IMR-90 (cell line): Measurements from ENCODE around the gene ZMYM4.

Experiments used
- BHLHE40 ChIP-seq: fragments of 150-350 bp; IDR thresholded peaks from 2 replicates; pipeline ENCODE4 v1.6.1; 2016; ENCODE audit warnings: mild to moderate bottlenecking, low read depth, low read length
- CEBPB ChIP-seq: IDR thresholded peaks from 2 replicates; pipeline ENCODE4 v1.6.1; 2012; ENCODE audit warnings: low read depth, low read length, improper control_type of control experiment
- CHD1 ChIP-seq: IDR thresholded peaks from 2 replicates; pipeline ENCODE4 v1.6.1; 2012; ENCODE audit warnings: low read depth, low read length, improper control_type of control experiment
- ELK1 ChIP-seq: fragments of 150-350 bp; IDR thresholded peaks from 2 replicates; pipeline ENCODE4 v1.6.1; 2016; ENCODE audit warnings: low read depth, mild to moderate bottlenecking, low read length, moderate library complexity, borderline replicate concordance
- MAFK ChIP-seq: IDR thresholded peaks from 2 replicates; pipeline ENCODE4 v1.6.1; 2012; ENCODE audit warnings: low read depth, low read length, improper control_type of control experiment
- MAZ ChIP-seq: IDR thresholded peaks from 2 replicates; pipeline ENCODE4 v1.6.1; 2012; ENCODE audit warnings: low read depth, mild to moderate bottlenecking, low read length, improper control_type of control experiment, moderate library complexity, borderline replicate concordance
- MXI1 ChIP-seq: IDR thresholded peaks from 2 replicates; pipeline ENCODE4 v1.6.1; 2012; ENCODE audit warnings: low read depth, mild to moderate bottlenecking, low read length, moderate library complexity, borderline replicate concordance
- NFE2L2 ChIP-seq: fragments of 150-350 bp; IDR thresholded peaks from 2 replicates; pipeline ENCODE4 v1.6.1; 2016; ENCODE audit warnings: low read depth, mild to moderate bottlenecking, low read length
- POLR2A ChIP-seq: IDR thresholded peaks from 2 replicates; pipeline ENCODE4 v1.6.1; 2012; ENCODE audit warnings: mild to moderate bottlenecking, low read depth, low read length
- RAD21 ChIP-seq: IDR thresholded peaks from 2 replicates; pipeline ENCODE4 v1.6.1; 2012; ENCODE audit warnings: low read length, improper control_type of control experiment
- RFX5 ChIP-seq: IDR thresholded peaks from 2 replicates; pipeline ENCODE4 v1.8.0; 2012; ENCODE audit warnings: low read depth, mild to moderate bottlenecking, low read length, moderate library complexity
- SMC3 ChIP-seq: fragments of 150-350 bp; IDR thresholded peaks from 2 replicates; pipeline ENCODE4 v1.6.1; 2016; ENCODE audit warnings: low read depth, mild to moderate bottlenecking, antibody characterized with exemption, low read length, moderate library complexity
- USF2 ChIP-seq: fragments of 150-350 bp; IDR thresholded peaks from 2 replicates; pipeline ENCODE4 v1.6.1; 2017; ENCODE audit warnings: mild to moderate bottlenecking, antibody characterized with exemption, low read length, low read depth
- TF ChIP-seq, protein P1 (sequence below): conservative IDR thresholded peaks from 2 replicates; pipeline ENCODE4 v1.5.1; 2012; ENCODE audit warnings: mild to moderate bottlenecking, low read depth, low read length, improper control_type of control experiment

GRCh38 chr1:35269989-35270289 lies 1.4 kb downstream of the ZMYM4 start:
- TF ChIP-seq, protein P1, sequence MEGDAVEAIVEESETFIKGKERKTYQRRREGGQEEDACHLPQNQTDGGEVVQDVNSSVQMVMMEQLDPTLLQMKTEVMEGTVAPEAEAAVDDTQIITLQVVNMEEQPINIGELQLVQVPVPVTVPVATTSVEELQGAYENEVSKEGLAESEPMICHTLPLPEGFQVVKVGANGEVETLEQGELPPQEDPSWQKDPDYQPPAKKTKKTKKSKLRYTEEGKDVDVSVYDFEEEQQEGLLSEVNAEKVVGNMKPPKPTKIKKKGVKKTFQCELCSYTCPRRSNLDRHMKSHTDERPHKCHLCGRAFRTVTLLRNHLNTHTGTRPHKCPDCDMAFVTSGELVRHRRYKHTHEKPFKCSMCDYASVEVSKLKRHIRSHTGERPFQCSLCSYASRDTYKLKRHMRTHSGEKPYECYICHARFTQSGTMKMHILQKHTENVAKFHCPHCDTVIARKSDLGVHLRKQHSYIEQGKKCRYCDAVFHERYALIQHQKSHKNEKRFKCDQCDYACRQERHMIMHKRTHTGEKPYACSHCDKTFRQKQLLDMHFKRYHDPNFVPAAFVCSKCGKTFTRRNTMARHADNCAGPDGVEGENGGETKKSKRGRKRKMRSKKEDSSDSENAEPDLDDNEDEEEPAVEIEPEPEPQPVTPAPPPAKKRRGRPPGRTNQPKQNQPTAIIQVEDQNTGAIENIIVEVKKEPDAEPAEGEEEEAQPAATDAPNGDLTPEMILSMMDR = no peak
- TF ChIP-seq MAZ = no peak
- no peak for TF ChIP-seq RAD21
- TF ChIP-seq POLR2A = no peak
- TF ChIP-seq BHLHE40 = no peak
- no peak for TF ChIP-seq RFX5
- TF ChIP-seq CHD1 = no peak
- no peak for TF ChIP-seq CEBPB
- no peak for TF ChIP-seq USF2
- no peak for TF ChIP-seq SMC3
- TF ChIP-seq ELK1 = no peak
- TF ChIP-seq MXI1 = no peak
- no peak for TF ChIP-seq NFE2L2
- no peak for TF ChIP-seq MAFK
